ENCODE data around the gene CD2BP2.

DNA sequence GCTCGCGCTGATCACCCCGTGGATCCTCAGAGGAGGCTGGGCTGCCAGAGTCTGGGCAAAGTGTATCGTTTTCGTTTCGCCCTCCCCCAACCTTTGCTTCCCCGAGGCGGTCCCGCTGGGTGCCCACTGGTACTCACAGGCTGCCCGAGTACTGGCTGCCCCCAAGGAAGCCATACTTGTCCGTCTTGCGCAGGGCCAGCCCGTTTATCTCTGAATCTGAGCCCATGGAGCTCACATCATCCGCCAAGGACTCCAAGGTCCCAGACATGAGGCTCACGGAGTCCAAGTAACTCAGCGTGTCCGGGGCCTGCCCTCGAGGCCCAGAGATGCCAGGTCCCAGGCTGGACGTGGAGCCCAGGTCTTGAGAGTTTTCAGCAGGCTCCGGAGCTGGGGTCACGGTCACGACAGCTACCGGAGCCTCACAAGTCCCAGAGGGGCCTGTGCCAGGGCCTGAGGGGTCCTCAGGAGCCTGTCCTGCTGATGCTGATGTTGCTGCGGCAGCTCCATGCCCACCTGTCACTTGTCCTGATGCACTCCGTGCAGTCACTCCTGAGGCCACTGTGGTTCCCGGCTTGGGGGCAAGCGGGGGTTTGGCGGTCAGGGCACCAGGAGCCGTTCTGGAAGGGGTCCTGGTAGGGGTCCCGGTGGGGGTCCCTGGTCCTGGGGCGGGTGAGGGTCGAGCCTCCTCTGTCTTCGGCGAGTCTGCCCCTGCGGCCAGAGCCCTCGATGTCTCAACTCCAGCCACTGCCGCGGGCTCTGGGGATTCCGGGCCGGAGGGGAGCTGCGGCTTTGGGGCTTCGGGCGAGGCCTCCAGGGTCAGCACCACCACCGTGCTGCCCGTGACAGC is 14.2 kb upstream of the CD2BP2 start:
- TF ChIP-seq, protein P1, sequence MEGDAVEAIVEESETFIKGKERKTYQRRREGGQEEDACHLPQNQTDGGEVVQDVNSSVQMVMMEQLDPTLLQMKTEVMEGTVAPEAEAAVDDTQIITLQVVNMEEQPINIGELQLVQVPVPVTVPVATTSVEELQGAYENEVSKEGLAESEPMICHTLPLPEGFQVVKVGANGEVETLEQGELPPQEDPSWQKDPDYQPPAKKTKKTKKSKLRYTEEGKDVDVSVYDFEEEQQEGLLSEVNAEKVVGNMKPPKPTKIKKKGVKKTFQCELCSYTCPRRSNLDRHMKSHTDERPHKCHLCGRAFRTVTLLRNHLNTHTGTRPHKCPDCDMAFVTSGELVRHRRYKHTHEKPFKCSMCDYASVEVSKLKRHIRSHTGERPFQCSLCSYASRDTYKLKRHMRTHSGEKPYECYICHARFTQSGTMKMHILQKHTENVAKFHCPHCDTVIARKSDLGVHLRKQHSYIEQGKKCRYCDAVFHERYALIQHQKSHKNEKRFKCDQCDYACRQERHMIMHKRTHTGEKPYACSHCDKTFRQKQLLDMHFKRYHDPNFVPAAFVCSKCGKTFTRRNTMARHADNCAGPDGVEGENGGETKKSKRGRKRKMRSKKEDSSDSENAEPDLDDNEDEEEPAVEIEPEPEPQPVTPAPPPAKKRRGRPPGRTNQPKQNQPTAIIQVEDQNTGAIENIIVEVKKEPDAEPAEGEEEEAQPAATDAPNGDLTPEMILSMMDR (IDR thresholded peaks at IDR 0.05; ENCODE audit: insufficient read depth, low read length) = no peak
- TF ChIP-seq, protein P2, sequence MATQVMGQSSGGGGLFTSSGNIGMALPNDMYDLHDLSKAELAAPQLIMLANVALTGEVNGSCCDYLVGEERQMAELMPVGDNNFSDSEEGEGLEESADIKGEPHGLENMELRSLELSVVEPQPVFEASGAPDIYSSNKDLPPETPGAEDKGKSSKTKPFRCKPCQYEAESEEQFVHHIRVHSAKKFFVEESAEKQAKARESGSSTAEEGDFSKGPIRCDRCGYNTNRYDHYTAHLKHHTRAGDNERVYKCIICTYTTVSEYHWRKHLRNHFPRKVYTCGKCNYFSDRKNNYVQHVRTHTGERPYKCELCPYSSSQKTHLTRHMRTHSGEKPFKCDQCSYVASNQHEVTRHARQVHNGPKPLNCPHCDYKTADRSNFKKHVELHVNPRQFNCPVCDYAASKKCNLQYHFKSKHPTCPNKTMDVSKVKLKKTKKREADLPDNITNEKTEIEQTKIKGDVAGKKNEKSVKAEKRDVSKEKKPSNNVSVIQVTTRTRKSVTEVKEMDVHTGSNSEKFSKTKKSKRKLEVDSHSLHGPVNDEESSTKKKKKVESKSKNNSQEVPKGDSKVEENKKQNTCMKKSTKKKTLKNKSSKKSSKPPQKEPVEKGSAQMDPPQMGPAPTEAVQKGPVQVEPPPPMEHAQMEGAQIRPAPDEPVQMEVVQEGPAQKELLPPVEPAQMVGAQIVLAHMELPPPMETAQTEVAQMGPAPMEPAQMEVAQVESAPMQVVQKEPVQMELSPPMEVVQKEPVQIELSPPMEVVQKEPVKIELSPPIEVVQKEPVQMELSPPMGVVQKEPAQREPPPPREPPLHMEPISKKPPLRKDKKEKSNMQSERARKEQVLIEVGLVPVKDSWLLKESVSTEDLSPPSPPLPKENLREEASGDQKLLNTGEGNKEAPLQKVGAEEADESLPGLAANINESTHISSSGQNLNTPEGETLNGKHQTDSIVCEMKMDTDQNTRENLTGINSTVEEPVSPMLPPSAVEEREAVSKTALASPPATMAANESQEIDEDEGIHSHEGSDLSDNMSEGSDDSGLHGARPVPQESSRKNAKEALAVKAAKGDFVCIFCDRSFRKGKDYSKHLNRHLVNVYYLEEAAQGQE (IDR thresholded peaks at IDR 0.05; ENCODE audit: insufficient replicate concordance, low read depth) = no peak

Measured in HL-60 (cell line).